ENCODE results near the gene CAVIN2. TPM values are rescaled to one million over a fixed set of nuclear protein-coding genes. Genes with fewer than 3 reads are reported as not detected.

Gene CAVIN2
- polyA plus RNA-seq, 1 experiment, result 3.5 TPM

DNA sequence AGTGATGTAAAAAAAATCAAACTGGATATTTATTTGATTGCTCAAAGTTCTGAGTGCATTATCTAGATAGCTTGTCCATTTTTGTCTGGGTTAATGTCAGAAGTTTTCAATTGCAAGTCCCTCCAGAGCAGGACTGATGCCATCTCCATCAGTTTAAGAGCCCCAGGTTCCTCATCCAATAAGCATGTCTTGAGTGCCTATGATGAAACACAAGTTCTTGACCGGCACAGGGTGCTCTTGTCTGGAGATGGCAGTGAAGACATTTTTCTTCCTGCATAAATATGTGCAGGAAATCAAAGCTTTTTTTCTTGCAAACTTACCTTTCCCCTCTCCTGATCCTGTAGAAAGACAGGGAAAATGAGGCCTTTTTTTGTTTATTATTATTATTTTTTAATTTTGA is 31.9 kb downstream of the CAVIN2 start:
- Histone ChIP-seq H3K36me3 (ENCODE audit: control insufficient read depth, insufficient read depth, low read length) (no peaks in the 10 kb centered on the region), H3K4me3 (ENCODE audit: low read depth, low read length) (no peak overlapping the region), H3K27me3 (ENCODE audit: control insufficient read depth, insufficient read depth, low read length) (no peaks in the 10 kb centered on the region)
- no peak for DNase-seq (ENCODE audit: low read depth)
- ChIA-PET POLR2A (no interaction called here), CTCF (interaction anchor here (0.7 to 10.7 kb wide), 3 partner anchors 248 to 379 kb away, joined by 3 to 232 read pairs (median 3); partner anchors contain the start of gene TMEFF2)
- TF ChIP-seq, protein P1, sequence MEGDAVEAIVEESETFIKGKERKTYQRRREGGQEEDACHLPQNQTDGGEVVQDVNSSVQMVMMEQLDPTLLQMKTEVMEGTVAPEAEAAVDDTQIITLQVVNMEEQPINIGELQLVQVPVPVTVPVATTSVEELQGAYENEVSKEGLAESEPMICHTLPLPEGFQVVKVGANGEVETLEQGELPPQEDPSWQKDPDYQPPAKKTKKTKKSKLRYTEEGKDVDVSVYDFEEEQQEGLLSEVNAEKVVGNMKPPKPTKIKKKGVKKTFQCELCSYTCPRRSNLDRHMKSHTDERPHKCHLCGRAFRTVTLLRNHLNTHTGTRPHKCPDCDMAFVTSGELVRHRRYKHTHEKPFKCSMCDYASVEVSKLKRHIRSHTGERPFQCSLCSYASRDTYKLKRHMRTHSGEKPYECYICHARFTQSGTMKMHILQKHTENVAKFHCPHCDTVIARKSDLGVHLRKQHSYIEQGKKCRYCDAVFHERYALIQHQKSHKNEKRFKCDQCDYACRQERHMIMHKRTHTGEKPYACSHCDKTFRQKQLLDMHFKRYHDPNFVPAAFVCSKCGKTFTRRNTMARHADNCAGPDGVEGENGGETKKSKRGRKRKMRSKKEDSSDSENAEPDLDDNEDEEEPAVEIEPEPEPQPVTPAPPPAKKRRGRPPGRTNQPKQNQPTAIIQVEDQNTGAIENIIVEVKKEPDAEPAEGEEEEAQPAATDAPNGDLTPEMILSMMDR (IDR thresholded peaks at IDR 0.05; ENCODE audit: insufficient read depth, low read depth, low read length), result no peak

DNA sequence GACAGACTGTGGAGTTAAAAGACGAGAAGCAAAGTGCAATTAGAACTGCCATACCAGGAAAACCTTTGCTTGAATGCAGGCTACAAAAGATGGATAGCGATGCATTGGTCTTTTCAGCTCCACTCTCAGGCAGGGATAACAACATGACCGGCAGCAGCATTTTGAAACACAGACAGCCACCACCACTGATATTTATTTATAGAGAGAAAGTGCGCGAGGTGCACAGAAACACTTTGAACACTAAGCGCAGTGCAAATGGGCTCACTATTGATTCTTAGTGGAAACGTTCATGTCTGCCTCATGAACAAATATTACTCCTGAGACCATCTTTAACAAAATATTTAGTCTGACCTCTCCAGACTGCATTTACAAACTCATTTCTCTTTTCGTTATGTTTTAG is 32.9 kb downstream of the CAVIN2 start:
- H3K4me3 ChIP-seq (ENCODE audit: low read depth, low read length), result no peak overlapping the region
- no peaks in the 10 kb centered on the region for H3K27me3 ChIP-seq (ENCODE audit: control insufficient read depth, insufficient read depth, low read length)
- H3K36me3 ChIP-seq (ENCODE audit: control insufficient read depth, insufficient read depth, low read length), result no peaks in the 10 kb centered on the region
- DNase-seq (ENCODE audit: low read depth), result no peak
- ChIA-PET POLR2A (no interaction called here), CTCF (interaction anchor here (2.8 to 10.7 kb wide), 2 partner anchors 57 to 345 kb away, joined by 33 to 232 read pairs; no protein-coding TSS in a partner anchor)
- TF ChIP-seq, protein P1 (IDR thresholded peaks at IDR 0.05; ENCODE audit: insufficient read depth, low read depth, low read length), result no peak

- ChIA-PET CTCF (interaction anchor here (0.7 to 10.7 kb wide), 50 partner anchors 9 to 474 kb away, joined by 3 to 232 read pairs (median 4); partner anchors contain the start of genes CAVIN2 and TMEFF2), POLR2A (interaction anchor here (1.0 kb wide), 1 partner anchor 350 kb away, joined by 4 read pairs; no protein-coding TSS in a partner anchor)
- no peak overlapping the region for H3K4me3 ChIP-seq (ENCODE audit: low read depth, low read length)
Measured at GRCh38 chr2:191811807-191812602, 34.9 kb downstream of the CAVIN2 start.

GRCh38 chr2:191806396-191806795 is 40.5 kb downstream of the CAVIN2 start:
- CTCF ChIA-PET, result interaction anchor here (0.7 to 2.2 kb wide), 5 partner anchors 63 to 356 kb away, joined by 3 to 10 read pairs (median 3); no protein-coding TSS in a partner anchor
- no peak for DNase-seq (ENCODE audit: low read depth)
- no peak overlapping the region for H3K4me3 ChIP-seq (ENCODE audit: low read depth, low read length)
- POLR2A ChIA-PET, result no interaction called here
- no peaks in the 10 kb centered on the region for H3K27me3 ChIP-seq (ENCODE audit: control insufficient read depth, insufficient read depth, low read length)
- TF ChIP-seq, protein P1 (IDR thresholded peaks at IDR 0.05; ENCODE audit: insufficient read depth, low read depth, low read length), result no peak
- H3K36me3 ChIP-seq (ENCODE audit: control insufficient read depth, insufficient read depth, low read length), result no peaks in the 10 kb centered on the region

More at GRCh38 chr2:191811807-191812602, 34.9 kb downstream of the CAVIN2 start:
- DNase-seq (ENCODE audit: low read depth), result peak; percentile 9
- TF ChIP-seq, protein P1 (IDR thresholded peaks at IDR 0.05; ENCODE audit: insufficient read depth, low read depth, low read length), result peak; percentile 82
- Histone ChIP-seq H3K27me3 (ENCODE audit: control insufficient read depth, insufficient read depth, low read length) (no peaks in the 10 kb centered on the region), H3K36me3 (ENCODE audit: control insufficient read depth, insufficient read depth, low read length) (no peaks in the 10 kb centered on the region)

DNA sequence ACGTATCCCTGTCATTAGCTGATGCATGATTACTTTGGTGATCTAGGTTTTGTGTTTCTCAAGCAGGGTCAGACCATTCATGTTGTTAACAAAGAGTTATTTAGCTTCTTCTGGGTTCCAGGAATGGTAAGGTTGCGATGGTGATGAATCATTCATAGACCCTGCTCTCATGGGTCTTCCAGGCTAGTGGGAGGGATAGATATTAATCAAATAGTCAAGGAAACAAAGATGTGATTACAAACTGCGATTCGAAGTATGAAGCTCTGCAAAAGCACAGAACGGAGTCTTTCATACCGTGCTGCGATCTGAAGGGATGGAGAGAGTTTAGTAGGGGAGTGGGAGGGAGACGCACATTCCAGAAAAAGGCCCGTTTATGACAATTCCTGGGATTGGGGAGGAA is 42.1 kb downstream of the CAVIN2 start:
- no peak overlapping the region for H3K4me3 ChIP-seq (ENCODE audit: low read depth, low read length)
- POLR2A ChIA-PET, result no interaction called here

More for the DNA sequence above, 42.1 kb downstream of the CAVIN2 start:
- CTCF ChIA-PET, result interaction anchor here (0.7 to 1.5 kb wide), 3 partner anchors 42 to 249 kb away, joined by 3 to 4 read pairs (median 3); partner anchors contain the start of gene CAVIN2
- TF ChIP-seq, protein P1 (IDR thresholded peaks at IDR 0.05; ENCODE audit: insufficient read depth, low read depth, low read length), result no peak
- Histone ChIP-seq H3K36me3 (ENCODE audit: control insufficient read depth, insufficient read depth, low read length) (no peaks in the 10 kb centered on the region), H3K27me3 (ENCODE audit: control insufficient read depth, insufficient read depth, low read length) (no peaks in the 10 kb centered on the region)
- DNase-seq (ENCODE audit: low read depth), result no peak

Data from BJ (cell line).